Left hindlimb (tissue), 1 donor: ENCODE results near the gene KLK10.
"Not testable (repeated sequence)": the region's sequence is repeated elsewhere in the genome, so short reads cannot be mapped to it uniquely, and the experiment has no call there.

ENCODE experiments used
- DNase-seq: peaks from one replicate; pipeline ENCODE4 v3.0.0-alpha.2; 2018

KLK10 gene

DNA sequence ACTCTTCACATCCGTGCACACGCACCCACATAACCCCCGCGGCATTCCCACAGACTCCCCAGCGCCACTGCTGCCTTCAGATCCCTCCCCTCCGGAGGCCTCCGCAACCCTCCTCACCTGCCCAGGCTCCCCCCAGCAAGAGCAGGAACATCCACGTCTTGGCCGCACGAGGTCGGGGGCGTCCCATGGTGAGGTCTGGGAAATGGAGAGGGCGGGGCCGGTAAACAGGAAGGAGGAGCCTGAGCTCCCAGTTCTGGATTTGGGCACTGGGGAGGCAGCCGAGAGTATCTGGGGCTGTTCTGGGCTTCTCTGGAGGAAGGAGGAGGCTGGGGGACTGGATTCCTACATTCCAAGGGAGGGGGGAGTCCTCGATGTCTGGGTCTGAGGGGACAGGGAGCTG is 18.5 kb downstream of the KLK10 start:
- no peak for DNase-seq

DNA sequence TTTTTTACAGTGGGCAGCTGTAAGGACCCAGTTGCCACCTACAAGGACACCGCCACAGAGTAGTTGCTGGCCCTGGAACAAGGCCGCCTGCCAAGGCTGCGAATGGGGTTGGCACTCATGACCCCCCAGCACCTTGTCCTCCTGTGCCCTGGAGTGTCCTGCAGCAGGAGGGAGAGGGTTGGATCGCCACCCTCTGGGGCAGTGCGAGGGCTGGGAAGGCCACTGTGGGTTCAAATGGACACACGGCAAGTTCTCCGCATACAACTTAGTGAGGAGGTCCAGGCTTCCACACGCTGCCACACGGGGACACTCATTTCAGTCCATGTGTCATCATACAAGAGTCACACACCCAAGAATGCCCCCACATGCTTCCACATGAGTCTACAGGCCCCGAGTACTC is 19.1 kb downstream of the KLK10 start:
- DNase-seq, result no peak

GRCh38 chr19:50998686-50999085 is 20.8 kb downstream of the KLK10 start:
- no peak for DNase-seq

DNA sequence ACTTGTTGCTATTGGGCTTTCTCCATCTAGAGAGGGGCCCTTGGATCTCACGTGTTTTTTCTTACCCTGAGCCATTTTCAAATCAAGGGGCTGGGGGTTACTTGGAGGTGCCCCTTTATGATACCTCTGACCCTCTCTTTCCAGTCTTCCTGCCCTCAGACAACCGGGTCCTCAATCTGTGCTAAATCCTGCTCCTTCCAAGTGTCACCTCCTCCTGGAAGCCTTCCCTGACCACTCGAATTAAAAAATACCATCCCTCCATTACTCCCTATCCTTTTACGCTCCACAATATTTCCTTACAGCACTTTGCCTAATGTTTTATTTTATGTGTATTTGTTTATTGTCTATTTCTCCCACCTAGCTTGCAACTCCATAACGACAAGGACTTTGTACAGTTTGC is 21.4 kb downstream of the KLK10 start:
- no peak for DNase-seq

DNA sequence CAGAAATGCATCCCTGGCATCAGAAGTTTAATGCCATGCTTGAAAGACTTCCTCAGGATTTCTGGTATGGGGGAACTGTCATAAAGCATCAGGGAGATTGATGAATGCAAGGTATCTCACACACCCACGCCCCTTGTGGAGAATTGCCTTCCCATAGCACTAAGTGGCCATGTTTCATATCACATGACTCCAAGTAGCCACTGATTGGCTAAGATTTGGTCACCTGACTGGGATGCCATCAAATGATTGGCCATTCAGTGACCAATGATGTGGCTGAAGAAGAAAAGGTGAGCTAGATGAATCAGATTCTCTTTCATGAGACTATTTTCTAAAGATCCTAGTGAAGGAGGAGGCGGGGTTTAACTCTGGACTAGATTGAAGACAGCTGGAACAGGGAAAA is 25.4 kb downstream of the KLK10 start:
- no peak for DNase-seq

GRCh38 chr19:50992666-50993035 is 26.9 kb downstream of the KLK10 start:
- DNase-seq, result no peak

DNA sequence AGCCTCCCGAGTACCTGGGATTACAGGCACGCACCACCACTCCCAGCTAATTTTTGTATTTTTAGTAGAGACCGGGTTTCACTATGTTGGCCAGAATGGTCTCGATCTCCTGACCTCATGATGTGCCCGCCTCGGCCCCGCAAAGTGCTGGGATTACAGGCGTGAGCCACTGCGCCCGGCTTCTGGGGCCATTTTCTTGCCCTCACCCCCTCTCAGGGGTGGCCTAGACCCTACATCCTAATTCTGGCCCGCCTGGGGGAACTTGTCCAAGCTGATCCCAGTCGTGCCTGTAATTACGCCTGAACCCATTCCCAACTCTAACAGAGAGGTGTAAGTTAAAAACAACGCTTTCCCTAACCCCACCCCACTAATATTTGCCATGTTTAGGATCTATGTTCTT is 35.1 kb downstream of the KLK10 start:
- DNase-seq, result not testable (repeated sequence)

DNA sequence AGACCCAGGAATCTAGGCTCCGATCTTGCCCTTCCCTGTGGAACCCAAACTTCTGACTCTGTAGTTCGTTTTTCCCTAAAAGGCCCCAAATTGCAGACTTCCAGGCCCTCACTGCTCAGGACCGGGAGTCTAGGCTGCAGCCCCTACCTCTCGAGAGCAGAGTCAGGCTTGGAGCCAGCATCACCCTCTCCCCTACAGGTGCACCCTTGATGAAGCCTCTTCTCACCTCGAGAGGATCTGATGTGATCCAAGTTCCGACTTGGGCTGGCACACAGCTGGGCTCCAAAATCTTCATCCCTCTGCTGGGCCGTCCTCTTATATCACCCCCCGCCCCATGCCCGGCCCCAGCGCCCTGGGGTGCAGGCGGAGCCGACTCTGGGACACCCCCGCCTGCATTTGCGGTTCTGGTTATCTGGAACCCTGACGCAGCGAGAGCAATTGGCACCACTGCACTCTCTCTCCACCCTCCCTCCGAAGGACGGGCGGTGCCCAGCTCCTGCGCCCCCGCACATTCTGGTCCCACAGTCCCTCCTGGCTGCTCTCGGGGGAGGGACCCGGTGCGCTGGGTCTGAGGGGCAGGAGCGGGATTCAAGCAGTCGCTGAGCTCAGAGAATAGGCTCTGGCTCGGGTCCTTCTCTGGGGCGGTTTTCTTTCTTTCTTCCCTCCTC is 35.8 kb downstream of the KLK10 start, which contains the start of gene KLK7:
Gene KLK7, minus strand, starts transcription at position 293 of the 668 bp plus-strand sequence. CDS start 1,518 bp downstream, outside the sequence.
- DNase-seq, result no peak

DNA sequence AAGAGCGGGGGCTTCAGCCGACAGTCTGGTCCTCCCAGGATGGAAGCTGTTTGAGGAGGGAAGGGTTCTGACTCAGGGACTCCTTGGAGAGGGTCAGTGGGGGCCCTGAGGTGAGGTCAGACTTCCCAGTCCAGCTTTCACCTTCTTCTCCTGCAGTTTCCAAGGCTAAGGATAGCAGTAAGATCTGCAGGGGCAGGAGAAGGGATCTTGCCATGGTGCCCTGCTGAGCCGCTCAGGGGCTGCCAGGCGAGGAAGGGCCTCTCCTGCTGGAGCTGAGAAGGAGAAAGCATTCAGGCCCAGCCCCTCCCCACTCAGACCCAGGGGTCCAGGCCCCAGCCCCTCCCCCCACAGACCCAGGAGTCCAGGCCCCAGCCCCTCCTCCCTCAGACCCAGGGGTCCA is 37.3 kb downstream of the KLK10 start:
- no peak for DNase-seq

DNA sequence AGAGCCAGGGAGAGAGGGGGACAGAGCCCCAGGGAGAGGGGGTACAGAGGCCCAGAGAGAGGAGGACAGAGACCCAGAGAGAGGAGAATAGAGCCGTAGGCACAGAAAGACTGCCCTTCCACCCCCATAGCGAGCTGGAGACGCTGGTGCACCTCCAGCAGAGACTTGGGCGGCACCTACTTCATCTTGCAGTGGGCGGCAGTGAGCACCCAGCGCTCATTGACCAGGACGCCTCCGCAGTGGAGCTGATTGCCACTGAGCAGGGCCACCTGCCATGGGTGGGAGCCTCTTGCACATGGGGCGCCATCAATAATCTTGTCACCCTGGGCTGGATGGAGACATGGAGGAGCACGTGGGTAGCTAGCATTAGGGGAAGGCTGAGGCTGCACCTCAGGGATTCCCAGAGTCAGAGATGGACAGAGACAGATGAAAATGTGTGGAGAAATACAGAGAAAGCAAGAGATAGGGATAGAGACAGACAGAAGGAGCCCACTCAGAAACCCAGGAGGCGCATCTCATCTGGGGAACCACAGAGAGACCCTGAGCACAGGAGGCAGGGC is 37.8 kb downstream of the KLK10 start:
- no peak for DNase-seq

DNA sequence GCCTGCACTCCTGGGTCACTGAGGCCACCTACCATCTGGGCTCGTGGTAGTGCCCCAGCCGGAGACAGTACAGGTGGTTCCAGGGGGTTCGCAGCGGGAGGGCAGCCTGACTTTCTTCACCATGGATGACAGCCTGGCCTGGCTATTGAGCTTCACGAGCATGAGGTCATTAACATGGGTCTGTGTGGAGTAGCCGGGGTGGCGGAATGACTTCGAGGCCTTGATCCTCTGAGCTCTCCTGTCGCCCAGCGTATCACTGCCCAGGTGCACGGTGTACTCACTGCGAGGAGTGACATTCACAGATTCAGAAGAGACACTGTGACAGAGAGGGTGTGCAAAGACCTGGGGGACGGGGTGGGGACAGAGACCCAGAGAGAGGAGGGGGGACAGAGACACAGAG is 39.3 kb downstream of the KLK10 start:
- no peak for DNase-seq

DNA sequence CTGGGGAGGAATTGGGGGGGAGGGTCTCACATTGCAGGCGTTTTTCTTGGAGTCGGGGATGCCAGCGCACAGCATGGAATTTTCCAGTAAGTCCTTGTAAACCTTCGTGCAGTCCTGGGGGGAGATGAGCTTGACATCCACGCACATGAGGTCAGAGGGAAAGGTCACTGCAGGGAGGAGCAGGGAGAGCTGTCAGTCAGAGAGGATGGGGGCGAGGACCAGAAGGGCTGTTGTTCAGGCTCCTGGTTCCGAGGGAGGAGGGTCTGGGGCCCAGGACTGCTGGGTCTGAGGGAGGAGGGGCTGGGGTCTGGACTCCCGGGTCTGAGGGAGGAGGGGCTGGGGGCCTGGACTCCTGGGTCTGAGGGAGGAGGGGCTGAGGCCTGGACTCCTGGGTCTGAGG is 39.8 kb downstream of the KLK10 start:
- no peak for DNase-seq

DNA sequence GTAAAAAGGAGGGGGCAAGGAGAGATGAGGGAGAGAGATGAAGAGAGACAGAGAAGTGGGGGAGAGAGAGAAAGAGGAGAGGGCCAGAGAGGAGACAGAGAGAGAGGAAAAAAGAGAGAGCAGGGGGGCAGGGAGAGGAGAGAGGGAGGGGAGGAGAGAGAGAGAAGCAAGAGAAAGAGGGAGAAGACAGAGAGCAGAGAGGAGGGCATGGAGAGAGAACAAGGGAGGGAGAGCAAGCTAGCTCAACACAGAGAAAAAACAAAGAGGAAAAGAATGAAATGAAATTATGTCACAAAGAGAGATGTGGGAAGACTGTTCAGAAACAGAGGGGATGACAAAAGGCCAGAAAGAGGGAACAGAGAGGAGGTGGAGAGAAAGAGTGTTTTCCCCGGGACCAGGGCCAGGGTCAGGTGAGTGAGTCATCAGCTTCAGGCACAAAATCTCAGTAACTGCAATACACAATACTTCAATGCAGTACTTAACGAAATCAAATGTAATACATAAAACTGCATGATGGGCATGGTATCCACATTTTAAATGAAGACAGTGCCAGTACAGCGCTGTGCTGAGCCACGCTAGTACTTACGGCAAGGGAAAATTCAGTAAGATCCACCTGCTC is 40.6 kb downstream of the KLK10 start:
- DNase-seq, result no peak

DNA sequence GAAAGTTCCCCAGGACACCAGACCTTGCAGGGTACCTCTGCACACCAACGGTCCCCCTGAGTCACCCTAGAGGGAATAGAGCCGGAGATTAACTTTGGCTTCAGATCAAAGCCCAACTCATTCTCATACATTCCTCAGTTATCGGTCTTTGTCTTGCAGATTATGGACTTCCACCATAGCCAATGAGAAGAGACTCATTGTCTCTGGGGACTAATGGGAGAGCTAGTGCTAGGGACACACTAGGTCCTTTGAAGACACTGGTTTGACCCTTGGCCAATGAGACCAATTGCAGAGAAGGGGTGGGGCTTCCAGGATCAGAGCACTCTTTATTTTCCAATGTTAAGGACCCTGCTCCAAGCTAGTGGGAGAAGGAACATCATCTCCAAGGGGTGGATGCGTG is 41.9 kb downstream of the KLK10 start:
- DNase-seq, result no peak

- DNase-seq, result no peak
Observed at GRCh38 chr19:50975766-50976165, 43.7 kb downstream of the KLK10 start.

DNA sequence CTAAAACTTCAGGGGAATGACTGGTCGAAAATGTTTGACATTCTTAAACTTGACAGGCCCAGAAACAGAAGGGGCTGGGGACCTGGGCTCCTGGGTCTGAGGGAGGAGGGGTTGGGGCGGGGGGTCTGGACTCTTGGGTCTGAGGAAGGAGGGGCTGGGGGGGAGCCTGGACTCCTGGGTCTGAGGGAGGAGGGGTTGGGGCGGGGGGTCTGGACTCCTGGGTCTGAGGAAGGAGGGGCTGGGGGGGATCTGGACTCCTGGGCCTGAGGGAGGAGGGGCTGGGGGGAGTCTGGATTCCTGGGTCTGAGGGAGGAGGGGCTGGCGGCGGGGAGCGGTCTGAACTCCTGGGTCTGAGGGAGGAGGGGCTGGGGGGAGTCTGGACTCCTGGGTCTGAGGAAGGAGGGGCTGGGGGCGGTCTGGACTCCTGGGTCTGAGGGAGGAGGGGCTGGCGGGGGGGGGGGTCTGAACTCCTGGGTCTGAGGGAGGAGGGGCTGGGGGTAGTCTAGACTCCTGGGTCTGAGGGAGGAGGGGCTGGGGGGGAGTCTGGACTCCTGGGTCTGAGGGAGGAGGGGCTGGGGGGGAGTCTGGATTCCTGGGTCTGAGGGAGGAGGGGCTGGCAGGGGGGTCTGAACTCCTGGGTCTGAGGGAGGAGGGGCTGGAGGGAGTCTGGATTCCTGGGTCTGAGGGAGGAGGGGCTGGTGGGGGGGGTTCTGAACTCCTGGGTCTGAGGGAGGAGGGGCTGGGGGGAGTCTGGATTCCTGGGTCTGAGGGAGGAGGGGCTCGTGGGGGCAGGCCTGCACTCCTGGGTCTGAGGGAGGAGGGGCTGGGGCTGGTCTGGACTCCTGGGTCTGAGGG is 44.6 kb downstream of the KLK10 start:
- DNase-seq, result no peak

- no peak for DNase-seq
Observed at GRCh38 chr19:50972795-50973376, 46.6 kb downstream of the KLK10 start.

DNA sequence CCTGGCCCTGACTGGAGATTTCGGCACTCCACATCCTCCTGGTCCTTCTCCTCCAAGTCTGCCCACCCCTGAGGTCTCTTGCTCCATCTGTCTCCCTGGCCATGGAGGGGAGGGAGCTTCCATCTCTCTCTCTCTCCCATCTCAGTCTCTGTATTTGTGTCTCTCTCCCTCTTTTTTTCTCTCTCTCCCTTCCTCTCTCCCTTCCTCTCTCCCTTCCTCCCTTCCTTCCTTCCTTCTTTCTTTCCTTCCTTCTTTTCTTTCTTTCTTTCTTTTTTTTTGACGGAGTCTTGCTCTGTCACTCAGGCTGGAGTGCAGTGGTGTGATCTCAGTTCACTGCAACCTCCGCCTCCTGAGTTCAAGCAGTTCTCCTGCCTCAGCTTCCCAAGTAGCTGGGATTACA is 49.7 kb downstream of the KLK10 start:
- DNase-seq, result not testable (repeated sequence)

DNA sequence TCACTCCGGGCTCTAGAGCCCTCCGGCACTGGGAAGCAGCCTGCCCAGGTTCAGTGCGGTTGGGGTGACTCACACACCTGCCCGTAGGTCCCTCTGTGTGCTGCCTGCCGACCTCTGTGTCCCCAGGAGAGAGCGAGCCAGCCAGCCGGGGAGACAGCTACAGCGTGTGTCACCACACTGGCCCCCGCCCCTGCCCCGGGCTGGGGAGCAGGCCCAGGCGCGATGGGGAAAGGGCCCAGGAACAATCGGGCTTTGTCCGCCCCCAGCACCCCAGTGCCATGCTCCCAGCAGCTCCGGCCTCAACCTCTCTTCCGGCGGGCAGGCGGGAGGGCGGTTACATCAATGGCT is 50.1 kb downstream of the KLK10 start, which contains the start of gene KLK6:
Gene KLK6, minus strand, starts transcription at position 179 of the 348 bp plus-strand sequence. CDS start 1,487 bp downstream, outside the sequence.
- DNase-seq, result no peak

DNA sequence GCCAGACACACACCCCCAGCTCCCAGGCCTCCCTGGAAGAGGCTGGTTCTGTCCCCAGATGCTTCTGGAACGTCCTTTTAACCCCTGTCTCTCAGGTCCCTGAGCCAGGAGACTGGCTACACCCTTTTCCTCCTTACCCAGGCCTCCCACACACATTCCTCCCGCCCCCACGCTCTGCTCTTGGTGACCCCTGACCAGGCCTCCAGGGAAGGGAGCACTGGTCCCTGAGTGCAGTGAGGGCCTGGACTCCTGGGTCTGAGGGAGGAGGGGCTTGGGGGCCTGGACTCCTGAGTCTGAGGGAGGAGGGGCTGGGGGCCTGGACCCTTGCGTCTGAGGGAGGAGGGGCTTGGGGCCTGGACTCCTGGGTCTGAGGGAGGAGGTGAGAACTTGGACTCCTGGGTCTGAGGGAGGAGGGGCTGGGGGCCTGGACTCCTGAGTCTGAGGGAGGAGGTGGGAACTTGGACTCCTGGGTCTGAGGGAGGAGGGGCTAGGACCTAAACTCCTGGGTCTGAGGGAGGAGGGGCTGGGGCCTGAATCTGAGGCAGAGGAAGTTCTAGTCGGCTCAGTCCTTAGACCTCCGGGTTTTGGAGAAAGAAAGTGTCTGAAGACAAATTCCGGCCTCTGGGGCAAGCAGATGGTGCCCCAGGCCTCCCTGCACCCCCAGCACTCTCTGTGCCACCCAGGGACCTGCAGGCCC is 50.6 kb downstream of the KLK10 start:
- DNase-seq, result no peak

- no peak for DNase-seq
Observed at GRCh38 chr19:50967929-50968715, 51.4 kb downstream of the KLK10 start.

DNA sequence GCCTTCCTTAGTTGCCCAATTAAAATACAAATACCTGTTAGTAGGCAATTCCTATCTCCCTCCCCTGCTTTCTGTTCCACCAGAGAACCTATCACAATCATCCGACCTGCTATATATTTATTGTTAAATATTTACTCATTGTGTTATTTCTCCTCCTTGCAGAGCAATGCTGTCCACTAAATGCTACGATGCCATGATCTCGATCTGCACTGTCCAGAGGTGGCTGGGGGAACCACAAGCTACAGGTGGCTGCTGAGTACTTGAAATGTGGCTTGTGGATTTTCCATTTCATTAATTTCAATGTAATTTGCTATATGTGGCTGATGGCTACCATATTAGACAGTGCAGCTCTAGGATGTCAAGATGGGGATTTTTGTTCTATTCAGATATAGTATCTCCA is 55.2 kb downstream of the KLK10 start:
- DNase-seq, result no peak
